ENCODE data around the gene ABCA2. TPM values are rescaled to one million over a fixed set of nuclear protein-coding genes. Genes with fewer than 3 reads are reported as not detected.

Gene ABCA2
- total and polyA plus RNA-seq, 2 donors = 11.1 to 30.8 TPM

GRCh38 chr9:136972335-136972734 lies 55.7 kb downstream of the ABCA2 start:
- no peak overlapping the region for H3K4me3 ChIP-seq (ENCODE audit: low read depth, low read length)
- no peaks in the 10 kb centered on the region for H3K36me3 ChIP-seq (ENCODE audit: insufficient read depth)
- no peaks in the 10 kb centered on the region for H3K4me1 ChIP-seq (ENCODE audit: insufficient read depth)
- H3K27ac ChIP-seq (ENCODE audit: low read depth) = no peak overlapping the region
- no peak for DNase-seq (ENCODE audit: extremely low spot score)
- 83% methylated on average over 11 of the region's 11 CpGs for WGBS

GRCh38 chr9:136971746-136972145 lies 56.3 kb downstream of the ABCA2 start:
- Histone ChIP-seq H3K4me1 (ENCODE audit: insufficient read depth) (no peaks in the 10 kb centered on the region), H3K4me3 (ENCODE audit: low read depth, low read length) (no peak overlapping the region), H3K36me3 (ENCODE audit: insufficient read depth) (no peaks in the 10 kb centered on the region), H3K27ac (ENCODE audit: low read depth) (no peak overlapping the region)
- 78% methylated on average over 14 of the region's 14 CpGs for WGBS
- DNase-seq (ENCODE audit: extremely low spot score) = no peak

DNA sequence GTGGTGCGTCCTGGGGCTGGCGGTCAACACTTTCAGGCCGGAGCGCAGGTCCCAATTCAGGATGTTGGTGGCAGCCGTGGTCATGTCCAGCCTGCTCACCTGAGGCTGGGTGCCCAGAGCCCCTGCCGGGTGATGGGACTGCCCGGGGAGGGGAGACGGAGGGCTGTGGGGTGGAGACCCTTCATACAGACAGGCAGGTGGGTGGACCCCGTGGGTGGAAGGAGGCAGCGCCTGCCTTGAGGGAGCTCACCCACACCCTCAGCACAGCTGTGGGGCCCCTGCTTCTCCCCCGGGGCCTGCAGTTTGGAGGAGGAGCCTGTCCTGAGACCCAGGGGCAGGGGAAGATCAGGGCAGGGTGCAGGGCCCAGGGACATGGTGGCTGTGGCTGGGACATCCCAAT lies 57.7 kb downstream of the ABCA2 start:
- DNase-seq (ENCODE audit: extremely low spot score) = no peak
- H3K4me3 ChIP-seq (ENCODE audit: low read depth, low read length) = no peak overlapping the region
- no peak overlapping the region for H3K27ac ChIP-seq (ENCODE audit: low read depth)
- 81% methylated on average over 11 of the region's 11 CpGs for WGBS
- H3K36me3 ChIP-seq (ENCODE audit: insufficient read depth) = no peaks in the 10 kb centered on the region
- no peaks in the 10 kb centered on the region for H3K4me1 ChIP-seq (ENCODE audit: insufficient read depth)

- DNase-seq (ENCODE audit: extremely low spot score) = no peak
- Histone ChIP-seq H3K36me3 (ENCODE audit: insufficient read depth) (no peaks in the 10 kb centered on the region), H3K4me3 (ENCODE audit: low read depth, low read length) (no peak overlapping the region), H3K27ac (ENCODE audit: low read depth) (no peak overlapping the region), H3K4me1 (ENCODE audit: insufficient read depth) (no peaks in the 10 kb centered on the region)
- 82% methylated on average over 5 of the region's 5 CpGs for WGBS
Measured at GRCh38 chr9:136969774-136970173, 58.3 kb downstream of the ABCA2 start.

DNA sequence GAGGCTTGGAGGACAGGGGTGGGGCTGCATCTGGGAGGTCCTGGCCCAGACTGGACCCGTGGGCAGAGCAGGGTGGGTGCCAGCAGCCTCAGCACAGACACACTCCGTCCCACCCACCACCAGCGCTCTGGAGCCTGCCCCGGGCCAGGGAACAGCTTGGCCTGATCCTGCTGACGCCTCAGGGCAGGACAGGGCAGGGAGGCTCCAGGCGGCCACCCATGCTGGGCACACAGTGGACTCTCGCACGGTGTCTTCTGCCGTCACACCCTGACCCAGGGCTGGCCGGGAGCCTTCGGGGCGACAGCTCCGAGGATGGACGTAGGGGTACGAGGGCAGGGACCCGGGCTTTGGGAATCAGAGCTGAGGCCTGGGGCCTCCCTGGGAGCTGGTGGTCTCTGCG lies 58.9 kb downstream of the ABCA2 start:
- Histone ChIP-seq H3K27ac (ENCODE audit: low read depth) (no peak overlapping the region), H3K4me1 (ENCODE audit: insufficient read depth) (no peaks in the 10 kb centered on the region), H3K36me3 (ENCODE audit: insufficient read depth) (no peaks in the 10 kb centered on the region), H3K4me3 (ENCODE audit: low read depth, low read length) (no peak overlapping the region)
- WGBS = 83% methylated on average over 17 of the region's 17 CpGs
- no peak for DNase-seq (ENCODE audit: extremely low spot score)

DNA sequence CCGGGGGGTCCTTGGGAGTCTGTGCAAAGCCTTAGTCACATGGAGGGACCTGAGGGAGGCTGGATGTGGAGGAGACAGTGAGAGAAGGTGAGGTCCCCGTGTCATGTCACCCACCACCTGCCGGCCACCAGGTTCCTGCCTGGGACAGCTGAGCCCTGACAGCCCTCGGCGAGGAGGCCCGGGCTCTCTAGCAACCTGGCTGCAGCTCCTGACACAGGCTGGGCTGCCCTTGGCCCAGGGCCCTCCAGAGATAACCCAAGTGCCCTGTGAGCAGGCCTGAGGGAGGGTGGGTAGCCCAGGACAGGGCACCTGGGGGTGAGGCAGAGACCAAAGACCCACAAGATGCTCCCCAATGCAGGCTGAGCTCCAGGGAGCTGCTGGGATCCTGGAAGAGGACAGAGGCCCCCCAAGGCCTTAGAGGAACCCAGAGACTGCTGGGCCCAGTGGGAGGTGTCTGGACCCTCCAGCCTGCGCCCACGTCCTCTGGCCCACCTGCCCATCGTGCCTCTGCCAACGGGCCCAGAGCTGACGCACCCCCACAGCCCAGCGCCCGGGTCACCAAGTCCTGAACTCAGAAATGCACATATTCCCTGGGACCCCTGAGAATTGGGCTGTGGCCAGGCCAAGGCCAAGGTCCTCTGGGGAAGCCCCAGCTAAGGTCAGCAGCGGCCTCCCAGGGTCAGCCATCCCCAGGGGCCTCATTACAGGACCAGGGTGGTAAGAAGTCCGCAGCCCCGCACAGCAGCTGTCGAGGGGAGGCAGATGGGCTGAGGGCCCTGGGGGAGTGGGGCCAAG lies 59.5 kb downstream of the ABCA2 start:
- 77% methylated on average over 17 of the region's 17 CpGs for WGBS
- Histone ChIP-seq H3K36me3 (ENCODE audit: insufficient read depth) (no peaks in the 10 kb centered on the region), H3K27ac (ENCODE audit: low read depth) (no peak overlapping the region)

DNA sequence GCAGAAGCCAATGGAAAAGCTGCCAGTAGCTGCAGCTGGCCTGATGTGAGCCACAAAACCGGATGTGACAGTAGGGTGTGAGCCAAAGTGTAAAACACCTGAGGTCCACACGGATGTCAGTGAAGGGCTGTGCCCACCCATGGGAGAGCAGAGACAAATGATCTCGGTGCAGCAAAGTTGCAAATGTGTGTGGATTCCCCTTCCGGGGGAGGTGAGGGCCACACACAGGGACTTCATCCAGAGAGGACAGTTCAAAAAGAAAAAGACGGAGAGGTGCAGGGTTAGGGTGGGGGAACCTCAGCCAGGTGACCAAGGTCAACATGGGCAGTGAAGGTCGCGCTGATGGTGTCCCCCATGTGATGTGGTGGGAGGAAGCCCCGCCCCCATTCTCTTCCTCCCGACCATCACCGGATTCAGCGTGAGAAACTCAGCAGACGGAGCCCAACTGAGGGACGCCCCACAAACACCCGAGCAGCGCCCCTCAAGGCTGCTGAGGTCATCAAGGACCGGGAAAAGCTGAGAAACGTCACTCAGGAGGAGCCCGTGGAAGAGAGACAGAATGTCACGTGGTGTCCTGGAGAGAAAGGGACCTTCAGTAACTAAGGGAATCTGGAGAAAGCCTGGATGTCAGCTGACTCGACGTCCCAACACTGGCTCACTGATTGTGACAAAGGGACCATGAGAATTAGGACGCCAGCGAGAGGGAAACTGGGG lies 62.1 kb downstream of the ABCA2 start:
- Histone ChIP-seq H3K27ac (ENCODE audit: low read depth) (no peak overlapping the region), H3K4me3 (ENCODE audit: low read depth, low read length) (no peak overlapping the region), H3K36me3 (ENCODE audit: insufficient read depth) (no peaks in the 10 kb centered on the region), H3K4me1 (ENCODE audit: insufficient read depth) (no peaks in the 10 kb centered on the region)
- 26% methylated on average over 23 of the region's 23 CpGs for WGBS
- no peak for DNase-seq (ENCODE audit: extremely low spot score)

More for the DNA sequence above, 59.5 kb downstream of the ABCA2 start:
- no peak for DNase-seq (ENCODE audit: extremely low spot score)
- Histone ChIP-seq H3K4me1 (ENCODE audit: insufficient read depth) (no peaks in the 10 kb centered on the region), H3K4me3 (ENCODE audit: low read depth, low read length) (no peak overlapping the region)

DNA sequence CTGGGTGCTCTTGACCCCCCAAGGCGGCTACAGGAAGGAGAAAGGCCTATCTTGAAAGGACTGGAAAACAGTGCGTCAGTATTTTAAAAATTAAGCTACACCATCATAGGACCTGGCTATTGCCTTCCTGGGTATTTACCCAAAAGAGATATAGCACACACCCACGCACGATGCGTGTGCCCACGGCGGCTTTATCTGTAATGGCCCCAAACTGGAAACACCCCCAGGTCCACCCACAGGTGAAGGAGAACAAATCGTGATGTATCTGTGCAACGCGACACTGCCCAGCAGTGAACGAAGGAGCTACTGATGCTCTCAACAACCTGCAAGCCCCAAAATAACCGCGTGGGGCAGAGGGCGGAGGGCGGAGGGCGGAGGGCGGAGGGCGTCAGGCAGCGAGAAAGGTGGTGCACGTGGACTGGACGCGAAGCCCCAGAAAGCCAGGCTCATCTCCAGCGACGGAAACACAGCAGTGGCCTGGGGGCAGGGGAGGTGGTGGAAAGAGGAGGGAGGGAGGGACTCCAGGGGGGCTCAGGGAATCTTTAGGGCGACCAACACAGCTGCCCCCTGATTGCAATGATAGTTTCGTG lies 63.1 kb downstream of the ABCA2 start:
- 84% methylated on average over 26 of the region's 26 CpGs for WGBS

DNA sequence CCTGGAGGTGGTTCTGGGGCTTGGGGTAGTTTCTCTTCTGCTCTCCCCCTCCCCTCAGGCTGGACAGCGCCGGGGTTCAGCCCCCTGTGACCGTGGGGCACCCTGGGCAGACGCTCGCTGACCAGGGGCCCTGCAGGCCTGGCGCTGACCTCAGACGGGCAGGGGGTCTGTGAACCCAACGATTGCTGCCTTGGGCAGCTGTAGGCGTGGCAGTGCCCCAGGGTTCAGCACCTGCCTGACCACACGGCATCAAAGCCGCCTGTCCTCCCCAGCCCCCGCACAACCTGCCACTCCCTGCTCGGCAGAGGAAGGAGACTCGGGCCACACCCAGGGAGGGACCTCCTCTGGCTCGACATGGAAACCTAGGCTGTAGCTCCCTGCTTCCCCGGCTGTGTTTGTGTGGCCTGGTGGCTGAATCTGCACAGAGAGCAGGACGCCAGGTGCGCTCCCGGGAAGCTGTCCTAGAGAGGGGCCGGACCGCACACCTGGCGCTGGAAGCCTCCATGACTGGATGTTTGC lies 63.8 kb downstream of the ABCA2 start:
- Histone ChIP-seq H3K4me1 (ENCODE audit: insufficient read depth) (no peaks in the 10 kb centered on the region), H3K36me3 (ENCODE audit: insufficient read depth) (no peaks in the 10 kb centered on the region), H3K27ac (ENCODE audit: low read depth) (no peak overlapping the region), H3K4me3 (ENCODE audit: low read depth, low read length) (no peak overlapping the region)
- no peak for DNase-seq (ENCODE audit: extremely low spot score)
- WGBS = 65% methylated on average over 22 of the region's 22 CpGs

More for the DNA sequence above, 63.1 kb downstream of the ABCA2 start:
- no peaks in the 10 kb centered on the region for H3K4me1 ChIP-seq (ENCODE audit: insufficient read depth)
- no peaks in the 10 kb centered on the region for H3K36me3 ChIP-seq (ENCODE audit: insufficient read depth)
- H3K27ac ChIP-seq (ENCODE audit: low read depth) = no peak overlapping the region
- H3K4me3 ChIP-seq (ENCODE audit: low read depth, low read length) = no peak overlapping the region
- DNase-seq (ENCODE audit: extremely low spot score) = no peak

DNA sequence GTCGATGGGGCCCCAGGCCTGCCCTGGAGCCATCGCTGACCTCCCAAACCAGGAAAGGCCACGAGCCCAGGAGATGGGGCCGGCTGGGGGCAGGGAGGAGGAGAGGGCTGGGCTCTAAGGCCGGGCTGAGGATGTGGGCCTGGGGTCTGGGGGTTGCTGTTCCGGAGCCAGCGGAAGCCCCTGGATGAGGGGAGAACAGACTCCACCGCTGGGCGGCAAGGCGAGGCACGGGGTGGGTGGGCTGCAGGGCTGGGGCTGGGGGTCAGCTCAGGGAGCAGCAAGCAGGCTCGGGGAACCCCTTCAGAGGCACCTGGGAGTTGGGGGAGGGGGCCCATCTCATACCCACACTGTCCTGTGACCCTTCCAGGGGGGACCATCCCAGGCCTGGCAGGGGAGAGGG lies 64.3 kb downstream of the ABCA2 start:
- 82% methylated on average over 12 of the region's 12 CpGs for WGBS
- Histone ChIP-seq H3K36me3 (ENCODE audit: insufficient read depth) (no peaks in the 10 kb centered on the region), H3K4me3 (ENCODE audit: low read depth, low read length) (no peak overlapping the region)

DNA sequence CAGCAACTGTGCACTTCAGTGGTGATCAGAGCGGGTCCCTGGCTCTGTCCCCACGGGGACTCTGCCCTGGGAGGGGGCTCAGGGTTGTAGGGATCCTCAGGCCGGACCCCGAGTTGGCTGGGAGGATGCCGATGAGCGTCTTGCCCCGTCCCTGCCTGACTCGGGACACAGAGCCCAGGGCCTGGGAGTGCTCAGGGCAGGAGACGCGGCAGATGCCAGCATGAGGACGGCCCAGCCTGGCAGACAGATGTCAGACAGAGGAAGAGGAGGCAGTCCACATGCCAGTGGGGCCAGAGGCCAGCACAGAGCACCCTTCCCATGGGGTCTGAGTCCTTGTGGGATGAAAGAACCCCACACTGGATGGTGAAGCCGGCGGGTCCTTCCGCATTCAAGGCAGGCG lies 64.7 kb downstream of the ABCA2 start:
- Histone ChIP-seq H3K36me3 (ENCODE audit: insufficient read depth) (no peaks in the 10 kb centered on the region), H3K4me1 (ENCODE audit: insufficient read depth) (no peaks in the 10 kb centered on the region), H3K4me3 (ENCODE audit: low read depth, low read length) (no peak overlapping the region), H3K27ac (ENCODE audit: low read depth) (no peak overlapping the region)
- no peak for DNase-seq (ENCODE audit: extremely low spot score)
- WGBS = 84% methylated on average over 15 of the region's 15 CpGs

More for the DNA sequence above, 64.3 kb downstream of the ABCA2 start:
- H3K4me1 ChIP-seq (ENCODE audit: insufficient read depth) = no peaks in the 10 kb centered on the region
- no peak for DNase-seq (ENCODE audit: extremely low spot score)
- no peak overlapping the region for H3K27ac ChIP-seq (ENCODE audit: low read depth)

- WGBS = 84% methylated on average over 11 of the region's 11 CpGs
- no peaks in the 10 kb centered on the region for H3K4me1 ChIP-seq (ENCODE audit: insufficient read depth)
- no peak for DNase-seq (ENCODE audit: extremely low spot score)
Measured at GRCh38 chr9:136962701-136963248, 65.3 kb downstream of the ABCA2 start.

DNA sequence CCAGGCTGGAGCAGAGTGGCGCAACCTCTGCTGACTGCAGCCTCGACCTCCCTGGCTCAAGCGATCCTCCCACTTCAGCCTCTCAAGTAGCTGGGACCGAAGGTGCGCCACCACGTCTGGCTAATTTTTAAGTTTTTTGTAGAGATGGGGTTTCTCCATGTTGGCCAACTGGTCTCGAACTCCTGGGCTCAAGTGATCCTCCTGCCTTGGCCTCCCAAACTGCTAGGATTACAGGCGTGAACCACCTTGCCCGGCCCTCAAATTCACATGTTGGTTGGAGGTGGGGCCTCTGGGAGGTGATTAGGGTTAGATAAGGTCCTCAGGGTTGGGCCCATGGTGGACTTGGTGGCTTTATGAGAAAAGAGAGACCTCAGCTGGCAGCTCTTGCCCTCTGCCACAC lies 65.9 kb downstream of the ABCA2 start:
- no peak for DNase-seq (ENCODE audit: extremely low spot score)
- Histone ChIP-seq H3K4me1 (ENCODE audit: insufficient read depth) (no peaks in the 10 kb centered on the region), H3K27ac (ENCODE audit: low read depth) (no peak overlapping the region), H3K36me3 (ENCODE audit: insufficient read depth) (no peaks in the 10 kb centered on the region), H3K4me3 (ENCODE audit: low read depth, low read length) (no peak overlapping the region)
- 94% methylated on average over 9 of the region's 9 CpGs for WGBS

More at GRCh38 chr9:136962701-136963248, 65.3 kb downstream of the ABCA2 start:
- Histone ChIP-seq H3K4me3 (ENCODE audit: low read depth, low read length) (no peak overlapping the region), H3K36me3 (ENCODE audit: insufficient read depth) (no peaks in the 10 kb centered on the region), H3K27ac (ENCODE audit: low read depth) (no peak overlapping the region)

All from urinary bladder (tissue), 4 donors.